Activated B cell treated with CpG ODN at 0.5 μM for 24 hours (primary cell): Measurements from ENCODE around the gene VPS45. TPM values are rescaled to one million over a fixed set of nuclear protein-coding genes. Genes with fewer than 3 reads are reported as not detected.
"Not testable (repeated sequence)": the region's sequence is repeated elsewhere in the genome, so short reads cannot be mapped to it uniquely, and the experiment has no call there.

Experiments used
- ATAC-seq: fragments of 200-7000 bp; cut with Tn5 transposase; one replicate; pipeline ENCODE4 v1.10.0; 2021; ENCODE audit warnings: low read depth, mild to moderate bottlenecking, moderate library complexity
- CTCF ChIA-PET: fragments of 350-600 bp; sonication (Branson Sonifier 250); formaldehyde crosslinking; loops from one replicate; lab custom pipeline; 2021; ENCODE audit warnings: antibody characterized with exemption; lab: Charles Lee
- POLR2A ChIA-PET: fragments of 350-600 bp; sonication (Branson Sonifier 250); formaldehyde crosslinking; loops from one replicate; lab custom pipeline; 2021; ENCODE audit warnings: antibody characterized with exemption; lab: Charles Lee
- DNase-seq: peaks from one replicate; pipeline ENCODE4 v3.0.0; 2022
- H3K27ac Mint-ChIP-seq: one replicate; pipeline ENCODE4 v1.8.0; 2020; ENCODE audit warnings: mixed read lengths
- H3K27me3 Mint-ChIP-seq: one replicate; pipeline ENCODE4 v1.8.0; 2021; ENCODE audit warnings: mixed read lengths
- H3K36me3 Mint-ChIP-seq: one replicate; pipeline ENCODE4 v1.8.0; 2021; ENCODE audit warnings: low read depth, mixed read lengths
- H3K4me1 Mint-ChIP-seq: one replicate; pipeline ENCODE4 v1.8.0; 2021; ENCODE audit warnings: mixed read lengths
- H3K4me3 Mint-ChIP-seq: one replicate; pipeline ENCODE4 v1.8.0; 2020; ENCODE audit warnings: mild to moderate bottlenecking, mixed read lengths
- H3K9me3 Mint-ChIP-seq: one replicate; pipeline ENCODE4 v1.8.0; 2020; ENCODE audit warnings: mixed read lengths
- intact Hi-C: fragments of 100-400 bp; cut with micrococcal nuclease; formaldehyde crosslinking; loops from one replicate; pipeline ENCODE4 v1.15.1; 2024
- total RNA-seq: library from RNA; stranded (reverse); gene quantifications from 2 replicates; pipeline ENCODE4 v1.2.3, GENCODE V29; 2022
- TF ChIP-seq, protein P1 (sequence below): fragments of 200-600 bp; IDR thresholded peaks from one replicate; pipeline ENCODE4 v1.8.0; 2022; ENCODE audit warnings: antibody characterized with exemption, mild to moderate bottlenecking

VPS45 gene
- total RNA-seq, 1 donor from 2014 or later: 46.0 TPM

DNA sequence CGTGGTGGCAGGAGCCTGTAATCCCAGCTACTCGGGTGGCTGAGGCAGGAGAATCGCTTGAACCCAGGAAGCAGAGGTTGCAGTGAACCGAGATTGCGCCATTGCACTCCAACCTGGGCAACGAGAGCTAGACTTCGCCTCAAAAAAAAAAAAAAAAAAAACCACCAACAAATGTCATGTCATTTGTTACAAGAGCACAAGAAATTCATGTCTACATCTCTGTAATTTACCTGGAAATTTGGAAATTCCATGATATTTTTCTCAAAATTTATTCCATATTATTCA, 16.5 kb upstream of the VPS45 start:
- DNase-seq (no peak), ATAC-seq (no peak)
- CTCF ChIA-PET: interaction anchor here (1.1 to 2.7 kb wide), 3 partner anchors 89 to 163 kb away, joined by 4 to 33 read pairs (median 8); a partner anchor contains a TSS
- H3K27me3 Mint-ChIP-seq: peaks cover 5% of the 10 kb centered on the region
- TF ChIP-seq, protein P1, sequence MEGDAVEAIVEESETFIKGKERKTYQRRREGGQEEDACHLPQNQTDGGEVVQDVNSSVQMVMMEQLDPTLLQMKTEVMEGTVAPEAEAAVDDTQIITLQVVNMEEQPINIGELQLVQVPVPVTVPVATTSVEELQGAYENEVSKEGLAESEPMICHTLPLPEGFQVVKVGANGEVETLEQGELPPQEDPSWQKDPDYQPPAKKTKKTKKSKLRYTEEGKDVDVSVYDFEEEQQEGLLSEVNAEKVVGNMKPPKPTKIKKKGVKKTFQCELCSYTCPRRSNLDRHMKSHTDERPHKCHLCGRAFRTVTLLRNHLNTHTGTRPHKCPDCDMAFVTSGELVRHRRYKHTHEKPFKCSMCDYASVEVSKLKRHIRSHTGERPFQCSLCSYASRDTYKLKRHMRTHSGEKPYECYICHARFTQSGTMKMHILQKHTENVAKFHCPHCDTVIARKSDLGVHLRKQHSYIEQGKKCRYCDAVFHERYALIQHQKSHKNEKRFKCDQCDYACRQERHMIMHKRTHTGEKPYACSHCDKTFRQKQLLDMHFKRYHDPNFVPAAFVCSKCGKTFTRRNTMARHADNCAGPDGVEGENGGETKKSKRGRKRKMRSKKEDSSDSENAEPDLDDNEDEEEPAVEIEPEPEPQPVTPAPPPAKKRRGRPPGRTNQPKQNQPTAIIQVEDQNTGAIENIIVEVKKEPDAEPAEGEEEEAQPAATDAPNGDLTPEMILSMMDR: no peak
- H3K9me3 Mint-ChIP-seq: peaks cover 2% of the 10 kb centered on the region
- no peak overlapping the region for H3K27ac Mint-ChIP-seq
- intact Hi-C loops: no loop called here
- POLR2A ChIA-PET: interaction anchor here (0.9 to 1.7 kb wide), 3 partner anchors 90 to 164 kb away, joined by 3 to 30 read pairs (median 4); partner anchors contain the start of gene PLEKHO1
- peaks cover 16% of the 10 kb centered on the region for H3K4me1 Mint-ChIP-seq
- peaks cover 2% of the 10 kb centered on the region for H3K36me3 Mint-ChIP-seq
- no peak overlapping the region for H3K4me3 Mint-ChIP-seq

DNA sequence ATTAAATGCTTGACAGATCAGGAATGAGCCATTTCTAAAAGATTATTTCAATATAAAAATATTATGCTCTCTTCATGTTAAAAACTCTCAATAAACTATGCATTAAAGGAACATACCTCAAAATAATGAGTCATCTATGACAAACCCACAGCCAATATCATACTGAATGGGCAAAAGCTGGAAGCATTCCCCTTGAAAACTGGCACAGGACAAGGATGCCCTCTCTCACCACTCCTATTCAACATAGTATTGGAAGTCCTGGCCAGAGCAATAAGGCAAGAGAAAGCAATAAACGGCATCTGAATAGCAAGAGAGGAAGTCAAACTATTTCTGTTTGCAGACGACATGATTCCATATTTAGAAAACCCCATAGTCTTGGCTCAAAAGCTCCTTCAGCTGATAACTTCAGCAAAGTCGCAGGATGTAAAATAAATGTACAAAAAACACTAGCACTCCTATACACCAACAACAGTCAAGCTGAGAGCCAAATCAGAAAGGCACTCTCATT, 15.6 kb upstream of the VPS45 start:
- H3K27me3 Mint-ChIP-seq, intact Hi-C loops, H3K4me3 Mint-ChIP-seq, H3K36me3 Mint-ChIP-seq, DNase-seq, H3K9me3 Mint-ChIP-seq, H3K27ac Mint-ChIP-seq, ATAC-seq: not testable (repeated sequence)
- CTCF ChIA-PET: interaction anchor here (0.8 to 2.7 kb wide), 5 partner anchors 16 to 164 kb away, joined by 4 to 33 read pairs (median 4); partner anchors contain the start of gene VPS45
- POLR2A ChIA-PET: interaction anchor here (1.7 kb wide), 1 partner anchor 165 kb away, joined by 30 read pairs; a partner anchor contains a TSS
- H3K4me1 Mint-ChIP-seq: peaks cover 16% of the 10 kb centered on the region

DNA sequence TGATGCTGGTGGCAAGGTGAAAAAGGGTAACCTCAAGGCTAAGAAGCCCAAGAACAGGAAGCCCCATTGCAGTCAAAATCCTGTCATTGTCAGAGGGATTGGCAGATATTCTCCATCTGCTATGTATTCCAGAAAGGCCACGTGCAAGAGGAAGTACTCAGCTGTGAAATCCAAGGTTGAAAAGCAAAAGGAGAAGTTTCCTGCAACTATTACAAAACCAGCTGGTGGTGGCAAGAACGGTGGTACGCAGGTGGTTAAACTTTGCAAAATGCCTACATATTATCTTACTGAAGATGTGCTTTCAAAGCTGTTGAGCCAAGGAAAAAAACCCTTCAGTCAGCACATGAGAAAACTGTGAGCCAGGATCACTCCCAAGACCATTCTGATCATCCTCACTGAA, 13.7 kb upstream of the VPS45 start:
- Mint-ChIP-seq H3K27me3 (no peaks in the 10 kb centered on the region), H3K4me3 (no peak overlapping the region), H3K36me3 (no peaks in the 10 kb centered on the region), H3K27ac (no peak overlapping the region), H3K4me1 (peaks cover 16% of the 10 kb centered on the region), H3K9me3 (peaks cover 2% of the 10 kb centered on the region)
- intact Hi-C loops: no loop called here
- DNase-seq: no peak
- no peak for ATAC-seq
- POLR2A ChIA-PET: no interaction called here
- TF ChIP-seq, protein P1: no peak
- CTCF ChIA-PET: interaction anchor here (0.9 to 2.7 kb wide), 4 partner anchors 11 to 111 kb away, joined by 3 to 11 read pairs (median 4); partner anchors contain the start of gene VPS45

DNA sequence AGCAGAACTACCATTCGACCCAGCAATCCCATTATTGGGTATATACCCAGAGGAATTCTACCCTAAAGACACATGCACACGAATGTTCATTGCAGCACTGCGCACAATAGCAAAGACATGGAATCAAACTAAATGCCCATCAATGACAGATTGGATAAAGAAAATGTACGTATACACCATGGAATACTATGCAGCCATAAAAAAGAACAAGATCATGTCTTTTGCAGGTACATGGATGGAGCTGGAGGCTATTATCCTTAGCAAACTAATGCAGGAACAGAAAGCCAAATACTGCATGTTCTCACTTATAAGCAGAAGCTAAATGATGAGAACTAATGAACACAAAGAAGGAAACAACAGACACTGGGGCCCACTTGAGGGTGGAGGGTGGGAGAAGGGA, 12.1 kb upstream of the VPS45 start:
- CTCF ChIA-PET: interaction anchor here (2.7 kb wide), 1 partner anchor 93 kb away, joined by 11 read pairs; no protein-coding TSS in a partner anchor
- H3K27ac Mint-ChIP-seq, ATAC-seq, DNase-seq, POLR2A ChIA-PET, H3K9me3 Mint-ChIP-seq, H3K36me3 Mint-ChIP-seq, H3K27me3 Mint-ChIP-seq, H3K4me3 Mint-ChIP-seq, intact Hi-C loops: not testable (repeated sequence)
- H3K4me1 Mint-ChIP-seq: peaks cover 16% of the 10 kb centered on the region

DNA sequence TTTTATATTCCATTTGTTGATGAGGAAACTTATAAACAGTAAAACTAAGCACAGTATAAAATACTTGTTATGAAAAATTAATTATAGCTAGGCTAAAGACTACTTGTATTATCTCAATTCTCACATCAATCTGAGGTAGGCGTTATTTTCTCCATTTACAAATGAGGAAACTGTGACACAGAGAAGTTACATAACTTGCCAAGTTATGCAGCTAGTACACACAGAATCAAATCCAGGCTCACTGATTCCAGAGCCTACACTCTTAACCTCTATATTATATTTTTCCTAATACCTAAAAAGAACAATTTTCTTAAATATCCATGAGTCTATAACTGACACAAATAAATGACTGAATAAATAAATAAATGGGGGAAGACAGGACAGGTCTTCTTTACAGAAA, 11.2 kb upstream of the VPS45 start:
- Mint-ChIP-seq H3K9me3 (peaks cover 2% of the 10 kb centered on the region), H3K4me3 (no peak overlapping the region), H3K27me3 (no peaks in the 10 kb centered on the region), H3K4me1 (peaks cover 13% of the 10 kb centered on the region), H3K27ac (no peak overlapping the region), H3K36me3 (no peaks in the 10 kb centered on the region)
- intact Hi-C loops: no loop called here
- ChIA-PET POLR2A (no interaction called here), CTCF (no interaction called here)
- TF ChIP-seq, protein P1: no peak
- DNase-seq: no peak
- ATAC-seq: no peak

DNA sequence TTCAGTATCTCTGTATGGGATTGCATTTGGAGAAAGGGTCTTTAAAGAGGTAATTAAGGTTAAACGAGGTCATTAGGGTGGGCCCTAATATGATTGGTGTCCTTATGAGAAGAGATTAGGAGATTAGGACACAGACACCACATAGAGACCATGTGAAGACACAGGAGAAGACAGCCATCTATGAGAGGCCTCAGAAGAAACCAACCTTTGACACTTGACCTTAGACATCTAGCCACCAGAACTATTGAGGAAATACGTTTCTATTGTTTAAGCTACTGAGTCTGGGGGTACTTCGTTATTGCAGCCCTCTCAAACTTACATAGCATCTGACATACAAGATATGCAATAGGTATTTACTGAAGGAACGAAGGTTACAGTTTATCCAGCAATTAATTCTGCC, 7.3 kb upstream of the VPS45 start:
- Mint-ChIP-seq H3K27me3 (no peaks in the 10 kb centered on the region), H3K9me3 (peaks cover 2% of the 10 kb centered on the region), H3K27ac (no peak overlapping the region), H3K36me3 (no peaks in the 10 kb centered on the region), H3K4me1 (no peaks in the 10 kb centered on the region), H3K4me3 (no peak overlapping the region)
- TF ChIP-seq, protein P1: no peak
- CTCF ChIA-PET: no interaction called here
- intact Hi-C loops: no loop called here
- DNase-seq (no peak), ATAC-seq (no peak)
- POLR2A ChIA-PET: no interaction called here
